ENCODE measurements around the gene ZG16B. TPM values are rescaled to one million over a fixed set of nuclear protein-coding genes. Genes with fewer than 3 reads are reported as not detected.

The ZG16B gene
- total RNA-seq, 1 donor: 1.2 TPM

DNA sequence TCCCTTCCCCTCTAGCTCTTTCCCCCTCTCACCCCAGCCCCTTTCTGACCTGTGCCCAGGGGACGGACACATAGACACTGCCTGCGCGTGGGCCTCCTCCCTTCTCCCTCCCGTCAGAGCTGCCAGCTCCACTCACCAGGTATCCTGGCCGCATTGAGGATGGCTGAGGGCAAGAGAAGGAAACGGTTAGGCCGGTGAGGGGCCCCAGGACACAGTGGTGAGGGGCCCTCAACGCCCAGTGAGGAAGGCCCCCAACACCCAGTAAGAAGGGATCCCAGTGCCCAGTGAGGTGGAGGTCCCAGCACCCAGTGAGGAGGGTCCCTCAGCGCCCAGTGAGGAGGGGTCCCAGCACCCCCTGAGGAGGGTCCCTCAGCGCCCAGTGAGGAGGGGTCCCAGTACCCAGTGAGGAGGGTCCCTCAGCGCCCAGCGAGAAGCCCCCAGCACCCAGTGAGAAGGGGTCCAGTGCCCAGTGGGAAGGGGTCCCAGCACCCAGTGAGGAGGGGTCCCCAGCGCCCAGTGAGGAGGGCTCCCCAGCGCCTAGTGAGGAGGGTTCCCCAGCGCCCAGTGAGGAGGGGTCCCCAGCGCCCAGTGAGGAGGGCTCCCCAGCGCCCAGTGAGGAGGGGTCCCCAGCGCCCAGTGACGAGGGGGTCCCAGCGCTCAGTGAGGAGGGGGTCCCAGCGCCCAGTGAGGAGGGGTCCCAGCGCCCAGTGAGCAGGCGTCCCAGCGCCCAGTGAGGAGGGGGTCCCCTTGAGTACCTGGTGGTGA is 26.8 kb downstream of the ZG16B start:
- no peak overlapping the region for H3K4me3 ChIP-seq (ENCODE audit: low read length)

DNA sequence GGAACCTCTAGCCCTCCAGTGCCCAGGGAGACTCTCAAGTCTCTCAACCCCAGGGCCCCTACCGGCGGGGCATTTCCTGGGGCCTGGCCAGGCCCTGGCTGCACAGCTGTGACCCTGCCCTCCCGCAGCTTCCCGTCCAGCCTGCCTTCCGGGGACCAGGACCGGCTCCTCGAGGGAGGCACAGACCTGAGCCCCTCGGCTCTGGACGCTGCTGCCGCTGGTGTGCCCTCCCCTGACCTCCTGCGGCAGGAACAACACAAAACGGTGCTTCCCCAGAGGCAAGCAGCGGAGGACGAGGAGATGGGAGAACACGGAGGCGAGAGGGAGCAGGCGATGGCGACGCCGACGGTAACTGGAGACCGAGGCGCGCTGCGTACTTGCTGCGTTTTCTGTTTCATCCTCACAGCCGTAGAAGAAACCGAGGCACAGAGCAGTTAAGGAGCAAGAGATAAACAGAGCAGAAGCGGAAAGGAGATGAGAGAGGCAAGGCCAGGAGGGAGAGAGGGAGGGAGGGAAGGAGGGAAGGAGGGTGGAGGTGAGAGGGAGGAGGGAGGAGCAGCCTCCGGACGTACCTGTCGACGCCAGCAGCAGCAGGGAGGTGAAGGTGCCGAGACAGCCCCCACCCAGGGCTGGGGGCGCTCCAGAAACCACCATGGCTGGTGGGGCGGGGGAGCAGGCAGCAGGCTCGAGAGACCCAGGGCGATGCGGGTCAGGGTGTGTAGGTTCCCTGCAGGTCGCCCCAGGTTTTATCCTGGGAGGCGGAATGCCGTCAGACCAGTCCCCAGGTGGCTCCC is 27.5 kb downstream of the ZG16B start, which contains the start of gene PRSS22:
TSS of gene PRSS22 (minus strand) at position 720 of the 794 bp plus-strand sequence. CDS start at position 654, 66 bp downstream.
- Histone ChIP-seq H3K9me3 (ENCODE audit: low read depth, low read length) (no peaks in the 10 kb centered on the region), H3K4me3 (ENCODE audit: low read length) (no peak within 1 kb of the TSS), H3K27me3 (ENCODE audit: insufficient read depth, low read length) (peaks cover 13% of the 10 kb centered on the region), H3K4me1 (ENCODE audit: insufficient read depth, low read length) (no peaks in the 10 kb centered on the region)

More for the DNA sequence above, 26.8 kb downstream of the ZG16B start:
- no peaks in the 10 kb centered on the region for H3K4me1 ChIP-seq (ENCODE audit: insufficient read depth, low read length)
- peaks cover 13% of the 10 kb centered on the region for H3K27me3 ChIP-seq (ENCODE audit: insufficient read depth, low read length)
- H3K9me3 ChIP-seq (ENCODE audit: low read depth, low read length): no peaks in the 10 kb centered on the region

DNA sequence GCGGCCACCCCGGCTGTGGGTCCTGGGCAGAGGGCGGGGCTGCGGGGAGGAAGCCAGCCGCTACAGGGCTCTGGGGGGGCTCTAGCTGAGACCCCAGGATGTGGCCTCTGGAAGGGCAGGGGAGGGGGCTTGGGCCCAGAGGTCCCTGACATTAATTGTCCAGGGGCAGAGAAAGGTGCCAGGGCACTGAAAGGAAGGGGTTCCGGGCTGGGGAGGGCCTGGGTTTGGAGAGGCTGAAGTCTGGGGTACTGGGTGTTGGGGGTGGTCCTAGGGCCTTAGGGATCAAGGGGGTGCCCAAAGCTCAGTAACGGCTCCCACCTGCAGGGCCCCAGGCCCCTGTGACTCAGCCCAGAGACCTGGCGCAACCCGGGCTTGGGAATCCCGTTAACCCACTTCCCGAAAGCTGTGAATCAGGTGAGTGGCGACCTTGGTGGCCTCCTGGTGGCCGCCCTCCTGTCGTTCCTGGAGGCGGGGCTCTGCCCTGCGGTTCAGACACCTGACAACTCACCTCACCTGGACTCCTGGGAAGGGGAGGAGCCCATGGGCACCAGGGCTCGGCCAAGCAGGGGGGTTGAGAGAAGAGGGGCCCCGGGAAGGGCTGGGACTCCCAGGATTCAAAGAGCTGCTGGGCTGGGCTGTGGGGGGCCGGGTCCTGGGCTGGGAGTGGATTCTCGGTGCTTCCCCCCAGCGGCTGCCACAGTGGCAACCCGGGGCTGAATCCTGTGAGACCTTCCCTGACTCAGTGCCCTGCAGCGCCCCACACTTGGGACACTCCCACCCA is 28.3 kb downstream of the ZG16B start:
- H3K4me3 ChIP-seq (ENCODE audit: low read length): no peak overlapping the region
- no peaks in the 10 kb centered on the region for H3K9me3 ChIP-seq (ENCODE audit: low read depth, low read length)
- no peaks in the 10 kb centered on the region for H3K4me1 ChIP-seq (ENCODE audit: insufficient read depth, low read length)
- peaks cover 13% of the 10 kb centered on the region for H3K27me3 ChIP-seq (ENCODE audit: insufficient read depth, low read length)

DNA sequence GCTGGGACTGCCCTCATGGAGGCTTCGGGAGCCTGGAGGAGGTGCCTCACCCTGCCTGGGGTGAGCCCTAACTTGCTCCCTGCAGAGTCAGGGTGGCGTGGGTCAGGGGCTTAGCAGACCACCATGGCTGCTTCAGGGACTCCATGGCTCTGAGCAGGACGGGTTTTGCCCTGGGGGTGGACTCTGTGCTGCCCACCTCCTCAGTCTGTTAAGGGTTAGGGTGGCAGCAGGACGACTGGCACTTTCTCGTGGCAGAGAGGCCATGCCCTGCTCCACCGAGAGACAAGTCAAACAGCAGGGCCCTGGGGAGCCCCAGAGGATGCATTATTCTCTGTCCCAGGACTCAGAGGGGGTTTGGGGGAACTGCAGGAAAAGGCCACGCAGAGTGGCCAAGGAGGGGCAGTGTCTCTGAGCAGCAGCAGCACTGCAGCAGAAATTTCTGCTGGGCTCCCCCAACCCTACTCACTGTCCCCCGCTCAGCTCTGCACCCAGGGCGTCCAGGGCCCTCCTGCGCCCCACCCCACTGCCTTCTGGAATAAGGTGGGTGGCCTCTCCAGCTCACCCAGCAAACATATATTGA is 29.7 kb downstream of the ZG16B start:
- no peaks in the 10 kb centered on the region for H3K9me3 ChIP-seq (ENCODE audit: low read depth, low read length)
- no peak overlapping the region for H3K4me3 ChIP-seq (ENCODE audit: low read length)
- H3K27me3 ChIP-seq (ENCODE audit: insufficient read depth, low read length): peaks cover 13% of the 10 kb centered on the region
- no peaks in the 10 kb centered on the region for H3K4me1 ChIP-seq (ENCODE audit: insufficient read depth, low read length)

DNA sequence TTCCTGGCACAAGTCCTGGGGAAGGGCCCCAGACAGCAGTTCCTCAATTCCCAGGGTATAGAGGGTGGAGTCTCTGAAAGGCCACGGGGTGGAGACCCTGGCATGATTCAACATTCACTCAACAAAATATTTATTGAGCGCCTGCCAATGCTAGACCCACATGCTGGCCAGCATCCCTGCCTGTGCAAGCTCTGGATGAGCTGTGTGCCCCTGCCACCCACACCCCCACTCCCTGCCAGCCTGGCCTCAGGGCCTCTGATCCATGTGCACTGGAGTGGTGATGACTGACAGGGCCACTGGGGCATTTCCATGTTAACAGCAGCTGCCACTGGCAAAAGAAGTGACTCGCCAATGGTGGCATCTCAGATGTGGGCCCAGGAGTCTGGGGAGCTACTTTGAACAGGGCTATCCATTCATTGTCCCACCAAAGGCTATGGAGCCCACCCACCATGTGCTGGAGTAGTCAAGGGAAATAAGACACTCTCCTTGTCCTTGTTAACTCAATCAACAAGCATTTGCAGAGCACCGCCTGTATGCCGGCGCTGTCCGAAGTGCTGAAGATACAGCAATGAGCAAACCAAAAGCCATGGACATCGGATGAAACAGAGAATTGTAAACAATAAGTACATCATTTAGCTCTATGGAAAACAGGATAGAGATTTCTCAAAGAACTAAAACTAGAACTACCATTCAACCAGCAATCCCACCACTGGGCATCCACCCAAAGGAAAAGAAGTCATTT is 30.9 kb downstream of the ZG16B start:
- Histone ChIP-seq H3K27me3 (ENCODE audit: insufficient read depth, low read length) (peaks cover 13% of the 10 kb centered on the region), H3K9me3 (ENCODE audit: low read depth, low read length) (no peaks in the 10 kb centered on the region), H3K4me1 (ENCODE audit: insufficient read depth, low read length) (no peaks in the 10 kb centered on the region), H3K4me3 (ENCODE audit: low read length) (no peak overlapping the region)

DNA sequence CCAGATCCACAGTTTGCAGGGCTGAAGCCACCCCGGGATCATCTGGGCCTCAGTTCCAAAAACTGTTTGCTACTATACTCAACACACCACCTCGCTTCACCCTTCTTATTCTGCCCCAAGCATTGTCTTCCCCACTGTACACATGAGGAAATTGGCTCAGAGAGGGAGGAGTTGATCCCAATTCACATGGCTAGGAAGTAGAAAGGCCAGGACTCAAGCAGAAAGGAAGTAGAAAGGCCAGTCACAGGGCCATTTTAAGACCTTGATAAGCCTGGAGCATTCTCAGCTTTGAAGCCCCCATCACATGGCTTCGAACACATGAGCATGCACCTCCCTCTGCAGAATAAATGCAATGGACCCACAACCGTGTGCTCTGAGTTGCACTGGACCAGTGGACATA is 35.5 kb downstream of the ZG16B start:
- Histone ChIP-seq H3K9me3 (ENCODE audit: low read depth, low read length) (no peaks in the 10 kb centered on the region), H3K27me3 (ENCODE audit: insufficient read depth, low read length) (no peaks in the 10 kb centered on the region), H3K4me3 (ENCODE audit: low read length) (no peak overlapping the region), H3K4me1 (ENCODE audit: insufficient read depth, low read length) (peaks cover 13% of the 10 kb centered on the region)

DNA sequence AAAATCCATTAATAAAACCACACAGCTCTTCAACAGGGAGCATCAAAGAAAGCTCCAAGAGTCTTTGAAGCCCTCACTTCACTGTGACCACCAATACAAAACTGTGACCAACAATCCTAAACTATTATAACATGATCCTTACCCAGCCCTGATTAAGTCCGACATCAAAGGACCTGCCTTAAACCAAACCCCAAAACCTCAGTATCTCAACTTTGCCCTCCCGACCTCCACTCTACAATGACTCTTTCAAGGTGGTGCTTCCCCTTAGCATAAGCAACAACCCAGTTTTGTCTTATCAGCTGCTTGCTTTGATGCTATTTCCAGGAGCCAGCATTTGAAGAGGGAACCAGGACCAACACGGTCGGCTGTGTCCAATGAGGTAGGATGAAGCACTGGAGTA is 36.3 kb downstream of the ZG16B start:
- H3K4me1 ChIP-seq (ENCODE audit: insufficient read depth, low read length): peaks cover 13% of the 10 kb centered on the region
- H3K4me3 ChIP-seq (ENCODE audit: low read length): no peak overlapping the region
- no peaks in the 10 kb centered on the region for H3K9me3 ChIP-seq (ENCODE audit: low read depth, low read length)
- no peaks in the 10 kb centered on the region for H3K27me3 ChIP-seq (ENCODE audit: insufficient read depth, low read length)

DNA sequence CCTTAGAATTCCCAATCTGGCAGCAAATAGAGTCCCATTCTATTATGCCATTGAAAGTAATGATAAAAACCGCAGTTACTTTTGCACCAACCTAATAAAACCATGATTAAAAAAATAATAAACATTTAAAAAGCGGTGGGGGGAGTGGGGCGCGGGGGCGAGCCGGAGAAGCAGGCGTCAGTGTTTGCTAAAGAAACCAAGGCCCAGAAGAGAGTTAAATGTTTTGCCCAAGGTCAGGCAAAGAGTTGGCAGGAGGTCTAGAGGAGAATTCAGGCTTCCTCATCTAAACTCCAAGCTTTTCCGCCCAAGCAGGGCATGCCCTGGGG is 37.5 kb downstream of the ZG16B start:
- H3K9me3 ChIP-seq (ENCODE audit: low read depth, low read length): no peaks in the 10 kb centered on the region
- H3K27me3 ChIP-seq (ENCODE audit: insufficient read depth, low read length): no peaks in the 10 kb centered on the region
- peaks cover 13% of the 10 kb centered on the region for H3K4me1 ChIP-seq (ENCODE audit: insufficient read depth, low read length)
- peak overlapping the region; percentile 52 for H3K4me3 ChIP-seq (ENCODE audit: low read length)

DNA sequence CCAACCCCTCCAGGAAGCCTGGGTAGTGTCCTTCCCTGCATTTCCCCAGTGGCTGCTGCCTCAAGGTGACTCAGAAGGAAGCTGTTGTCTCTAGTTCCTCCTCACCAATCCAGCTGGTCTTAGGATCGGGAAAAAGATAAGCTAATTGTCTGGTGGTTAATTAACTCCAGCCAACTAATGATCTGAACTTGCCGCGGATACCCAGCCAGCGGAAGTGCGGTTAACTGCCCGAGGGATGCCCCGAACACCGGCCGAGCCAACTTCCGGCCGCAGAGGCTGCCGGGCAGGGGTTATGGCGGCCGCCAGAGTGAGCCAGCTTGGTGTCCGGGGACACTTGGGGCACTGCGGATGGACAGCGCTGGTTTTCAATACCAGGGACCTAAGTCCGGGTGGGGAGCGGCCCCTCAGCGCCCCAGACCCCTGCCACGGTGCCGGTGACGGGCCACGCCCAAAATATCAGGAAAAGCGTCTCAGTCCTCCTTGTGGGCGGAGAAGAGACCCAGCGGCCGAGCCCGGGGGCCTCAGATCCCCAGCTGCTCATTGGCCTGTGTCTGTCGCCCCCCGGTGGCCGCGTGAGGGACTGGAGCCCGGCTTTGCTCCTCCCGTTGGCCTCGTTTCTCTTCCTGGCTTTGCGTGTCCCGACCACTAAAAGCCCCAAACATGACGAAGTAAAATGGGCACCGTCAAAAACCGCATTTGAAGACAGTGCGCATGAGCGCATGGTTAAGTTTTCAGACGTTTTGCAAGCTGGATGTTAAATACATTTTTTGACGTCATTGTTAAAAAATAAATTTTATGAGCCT is 38.1 kb downstream of the ZG16B start:
- H3K4me3 ChIP-seq (ENCODE audit: low read length): peak overlapping the region; percentile 52
- H3K9me3 ChIP-seq (ENCODE audit: low read depth, low read length): no peaks in the 10 kb centered on the region
- H3K4me1 ChIP-seq (ENCODE audit: insufficient read depth, low read length): peaks cover 13% of the 10 kb centered on the region
- H3K27me3 ChIP-seq (ENCODE audit: insufficient read depth, low read length): no peaks in the 10 kb centered on the region

DNA sequence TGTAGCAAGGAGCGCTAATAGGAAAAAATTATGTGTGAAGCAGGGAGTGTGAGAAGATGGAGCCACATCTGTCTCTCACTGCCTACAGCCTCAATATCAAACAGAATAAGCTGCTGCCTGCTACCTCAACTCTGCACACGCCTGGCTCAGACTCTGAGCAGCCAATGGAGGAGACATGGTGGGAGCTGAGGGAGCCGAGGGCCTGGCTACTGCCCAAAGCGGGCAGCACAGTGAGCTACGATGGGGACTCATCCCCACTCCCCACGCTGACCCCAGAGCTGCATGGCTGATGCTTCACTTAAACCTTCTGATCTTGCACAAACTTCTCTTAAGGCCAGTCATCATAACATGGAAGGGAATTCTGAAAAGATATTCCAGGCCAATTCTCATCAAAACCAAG is 41.8 kb downstream of the ZG16B start:
- Histone ChIP-seq H3K9me3 (ENCODE audit: low read depth, low read length) (no peaks in the 10 kb centered on the region), H3K4me1 (ENCODE audit: insufficient read depth, low read length) (peaks cover 21% of the 10 kb centered on the region), H3K27me3 (ENCODE audit: insufficient read depth, low read length) (no peaks in the 10 kb centered on the region), H3K4me3 (ENCODE audit: low read length) (no peak overlapping the region)

DNA sequence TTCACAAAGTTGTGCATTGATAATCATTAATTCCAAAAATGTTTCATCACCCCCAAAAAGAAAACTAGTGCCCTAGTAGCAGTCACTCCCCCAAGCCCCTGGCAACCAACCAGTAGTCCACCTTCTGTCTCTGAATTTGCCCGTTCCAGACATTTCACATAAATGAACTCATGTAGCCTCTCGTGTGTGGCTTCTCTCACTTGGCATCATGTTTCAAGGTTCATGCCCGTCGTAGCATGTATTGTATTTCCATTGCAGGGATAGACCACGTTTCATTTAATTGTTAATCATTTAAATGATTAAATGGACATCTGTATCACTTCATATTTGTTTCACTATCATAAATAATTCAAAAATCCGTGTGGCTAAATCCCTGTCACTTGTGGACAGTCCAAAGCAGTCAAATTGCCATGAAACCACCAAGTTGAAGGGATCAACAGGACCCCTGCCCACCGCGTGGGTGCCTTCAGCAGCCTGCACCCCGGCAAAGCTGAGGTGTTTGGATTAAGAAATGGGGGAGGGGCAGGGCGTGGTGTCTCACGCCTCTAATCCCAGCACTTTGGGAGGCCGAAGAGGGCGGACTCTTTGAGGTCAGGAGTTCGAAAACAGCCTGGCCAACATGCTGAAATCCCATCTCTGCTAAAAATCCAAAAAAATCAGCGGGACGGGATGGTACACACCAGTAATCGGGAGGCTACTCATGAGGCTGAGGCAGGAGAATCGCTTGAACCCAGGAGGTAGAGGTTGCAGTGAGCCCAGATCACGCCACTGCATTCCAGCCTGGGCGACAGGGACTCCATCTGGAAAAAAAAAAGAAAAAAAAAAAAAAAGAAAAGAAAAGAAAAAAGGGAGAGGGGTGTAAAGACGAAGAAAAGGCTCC is 44.2 kb downstream of the ZG16B start:
- no peak overlapping the region for H3K4me3 ChIP-seq (ENCODE audit: low read length)
- H3K9me3 ChIP-seq (ENCODE audit: low read depth, low read length): no peaks in the 10 kb centered on the region
- no peaks in the 10 kb centered on the region for H3K27me3 ChIP-seq (ENCODE audit: insufficient read depth, low read length)
- H3K4me1 ChIP-seq (ENCODE audit: insufficient read depth, low read length): peaks cover 8% of the 10 kb centered on the region

DNA sequence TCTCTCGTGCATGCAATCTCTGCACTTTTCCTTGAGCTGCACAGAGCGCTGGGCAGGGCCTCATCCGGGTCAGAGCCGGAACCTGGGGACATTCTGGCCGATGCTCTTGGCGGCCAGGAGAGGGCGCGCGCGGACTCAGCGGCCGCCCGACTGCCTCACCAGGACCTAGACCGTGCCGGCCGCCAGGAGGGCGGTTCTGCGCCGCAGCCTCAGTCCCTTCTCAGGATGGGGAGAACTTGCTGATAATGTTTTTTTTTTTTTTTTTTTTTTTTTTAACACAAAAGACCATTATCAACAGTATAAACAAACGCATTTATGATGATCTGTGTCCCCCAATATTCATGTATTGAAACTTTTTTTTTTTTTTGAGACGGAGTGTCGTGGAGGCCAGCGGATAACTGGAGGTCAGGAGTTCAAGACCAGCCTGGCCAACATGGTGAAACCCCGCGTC is 44.8 kb downstream of the ZG16B start:
- H3K27me3 ChIP-seq (ENCODE audit: insufficient read depth, low read length): no peaks in the 10 kb centered on the region
- no peaks in the 10 kb centered on the region for H3K9me3 ChIP-seq (ENCODE audit: low read depth, low read length)
- peaks cover 8% of the 10 kb centered on the region for H3K4me1 ChIP-seq (ENCODE audit: insufficient read depth, low read length)
- H3K4me3 ChIP-seq (ENCODE audit: low read length): no peak overlapping the region
